NB4 (cell line): Measurements from ENCODE around the gene LYRM1.

ENCODE experiments used
- CTCF ChIP-seq: IDR thresholded peaks from one replicate; pipeline ENCODE4 v1.5.1; 2012; ENCODE audit warnings: low read depth, low read length
- MAX ChIP-seq: IDR thresholded peaks from 2 replicates; pipeline ENCODE4 v1.6.1; 2011; ENCODE audit warnings: low read depth, low read length
- POLR2A ChIP-seq: IDR thresholded peaks from 2 replicates; pipeline ENCODE4 v1.6.1; 2011; ENCODE audit warnings: mild to moderate bottlenecking; ENCODE audit not compliant: insufficient read length; ENCODE audit errors: extremely low read depth

DNA sequence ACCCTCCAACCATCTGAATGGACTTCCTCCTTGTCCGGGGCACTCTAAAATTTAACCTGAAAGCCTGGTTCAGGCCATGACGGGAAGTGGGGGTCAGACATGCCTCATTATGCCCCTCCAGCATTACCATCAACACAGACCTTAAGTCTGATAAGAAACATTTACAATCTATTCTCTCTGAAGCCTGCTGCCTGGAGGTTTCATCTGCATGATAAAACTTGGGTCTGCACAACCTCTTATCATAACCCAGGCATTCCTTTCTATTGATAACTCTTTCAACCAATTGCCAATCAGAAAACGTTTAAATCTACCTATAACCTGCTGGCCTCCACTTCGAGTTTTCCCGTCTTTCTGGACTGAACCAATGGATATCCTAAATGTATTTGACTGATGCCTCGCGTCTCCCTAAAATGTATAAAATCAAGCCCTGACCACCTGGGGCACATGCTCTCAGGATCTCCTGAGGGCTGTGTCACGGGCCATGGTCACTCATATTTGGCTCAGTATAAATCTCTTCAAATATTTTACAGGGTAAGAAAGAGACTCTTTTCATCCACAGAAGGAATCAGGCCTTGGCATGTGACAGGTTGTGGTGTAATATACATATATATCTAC is 45.6 kb downstream of the LYRM1 start:
- TF ChIP-seq CTCF: no peak
- TF ChIP-seq POLR2A: no peak
- no peak for TF ChIP-seq MAX
